ENCODE results near the gene HIPK2. TPM values are rescaled to one million over a fixed set of nuclear protein-coding genes. Genes with fewer than 3 reads are reported as not detected.

Gene HIPK2
- total RNA-seq, 2 experiments from 2014 or later: 6.2 to 7.9 TPM

DNA sequence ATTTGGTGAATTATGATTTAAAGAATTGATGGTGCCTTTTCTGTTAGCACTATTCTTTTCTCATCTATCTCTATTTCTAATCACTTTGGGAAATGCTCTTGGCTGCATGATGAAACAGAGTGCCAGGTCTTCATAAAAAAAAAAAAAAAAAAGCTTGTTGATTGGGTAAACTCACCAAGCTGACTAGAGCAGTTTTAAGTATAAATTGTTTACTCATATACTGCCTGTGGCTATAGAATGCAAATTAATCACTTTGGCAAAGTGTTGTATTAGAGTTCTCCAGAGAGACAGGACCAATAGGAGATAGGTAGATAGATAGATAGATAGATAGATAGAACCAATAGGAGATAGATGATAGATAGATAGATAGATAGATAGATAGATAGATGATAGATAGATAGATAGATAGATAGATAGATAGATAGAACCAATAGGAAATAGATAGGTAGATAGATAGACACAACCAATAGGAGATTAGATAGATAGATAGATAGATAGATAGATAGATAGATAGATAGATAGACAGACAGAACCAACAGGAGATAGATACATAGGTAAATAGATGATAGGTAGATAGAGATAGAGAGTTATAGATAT lies 31.1 kb upstream of the HIPK2 start:
- H2AFZ ChIP-seq (ENCODE audit: low read length): no peak overlapping the region
- H3K9me2 ChIP-seq (ENCODE audit: insufficient read depth, low read length): no peaks in the 10 kb centered on the region
- no peak overlapping the region for H3K27ac ChIP-seq (ENCODE audit: low read depth, low read length, poor library complexity, severe bottlenecking)
- no peaks in the 10 kb centered on the region for H3K36me3 ChIP-seq (ENCODE audit: insufficient read depth, low read length)
- 0 out of 2 replicates have a peak, but pooled peaks cover under 1% of the 10 kb centered on the region for H3K9me3 ChIP-seq (ENCODE audit: low read length)
- no peaks in the 10 kb centered on the region for H3K4me1 ChIP-seq (ENCODE audit: insufficient read depth, low read length, poor library complexity, severe bottlenecking)
- H4K20me1 ChIP-seq (ENCODE audit: insufficient read depth, low read length): no peaks in the 10 kb centered on the region
- no peak for DNase-seq (ENCODE audit: low spot score)
- BruUV-seq (replicated peaks): no TSS peak
- no peak for TF ChIP-seq EZH2phosphoT487 (IDR thresholded peaks at IDR 0.05; ENCODE audit: borderline replicate concordance, low read depth, low read length)
- TF ChIP-seq, protein P1, sequence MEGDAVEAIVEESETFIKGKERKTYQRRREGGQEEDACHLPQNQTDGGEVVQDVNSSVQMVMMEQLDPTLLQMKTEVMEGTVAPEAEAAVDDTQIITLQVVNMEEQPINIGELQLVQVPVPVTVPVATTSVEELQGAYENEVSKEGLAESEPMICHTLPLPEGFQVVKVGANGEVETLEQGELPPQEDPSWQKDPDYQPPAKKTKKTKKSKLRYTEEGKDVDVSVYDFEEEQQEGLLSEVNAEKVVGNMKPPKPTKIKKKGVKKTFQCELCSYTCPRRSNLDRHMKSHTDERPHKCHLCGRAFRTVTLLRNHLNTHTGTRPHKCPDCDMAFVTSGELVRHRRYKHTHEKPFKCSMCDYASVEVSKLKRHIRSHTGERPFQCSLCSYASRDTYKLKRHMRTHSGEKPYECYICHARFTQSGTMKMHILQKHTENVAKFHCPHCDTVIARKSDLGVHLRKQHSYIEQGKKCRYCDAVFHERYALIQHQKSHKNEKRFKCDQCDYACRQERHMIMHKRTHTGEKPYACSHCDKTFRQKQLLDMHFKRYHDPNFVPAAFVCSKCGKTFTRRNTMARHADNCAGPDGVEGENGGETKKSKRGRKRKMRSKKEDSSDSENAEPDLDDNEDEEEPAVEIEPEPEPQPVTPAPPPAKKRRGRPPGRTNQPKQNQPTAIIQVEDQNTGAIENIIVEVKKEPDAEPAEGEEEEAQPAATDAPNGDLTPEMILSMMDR (conservative IDR thresholded peaks at IDR 0.05; ENCODE audit: low read length): no peak
- CTCF ChIA-PET (ENCODE audit: unreplicated experiment): interaction anchor here (0.5 kb wide), 1 partner anchor 362 kb away, joined by 6 read pairs; no protein-coding TSS in a partner anchor
- H3K4me2 ChIP-seq (ENCODE audit: low read length): no peak overlapping the region
- no peaks in the 10 kb centered on the region for H3K79me2 ChIP-seq (ENCODE audit: insufficient read depth, low read depth, low read length)
- intact Hi-C loops (cut with micrococcal nuclease; ENCODE audit: unreplicated experiment): no loop called here
- no peak overlapping the region for H3K4me3 ChIP-seq (ENCODE audit: low read depth, low read length, poor library complexity, severe bottlenecking)
- POLR2A ChIA-PET: no interaction called here

DNA sequence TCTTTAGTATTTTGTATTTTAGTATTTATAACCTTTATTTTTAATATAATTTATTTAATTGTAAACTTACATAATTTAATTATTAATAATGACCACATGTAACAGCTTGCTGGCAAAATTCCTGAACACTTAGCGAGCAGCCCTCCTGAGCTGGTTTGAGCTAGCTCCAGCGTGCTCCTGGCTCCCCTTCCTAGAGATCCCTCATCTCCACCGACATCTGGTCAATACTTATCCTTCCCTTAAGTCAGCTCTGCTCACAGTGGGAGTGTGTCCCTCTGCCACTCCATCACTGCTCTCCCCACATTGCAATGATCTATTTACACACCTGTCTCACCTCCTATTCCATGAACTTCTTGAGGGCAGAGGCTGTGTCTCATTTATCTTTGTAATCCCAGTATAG lies 30.6 kb upstream of the HIPK2 start:
- no peaks in the 10 kb centered on the region for H3K9me2 ChIP-seq (ENCODE audit: insufficient read depth, low read length)
- H3K36me3 ChIP-seq (ENCODE audit: insufficient read depth, low read length): no peaks in the 10 kb centered on the region
- no peaks in the 10 kb centered on the region for H3K79me2 ChIP-seq (ENCODE audit: insufficient read depth, low read depth, low read length)
- H3K4me2 ChIP-seq (ENCODE audit: low read length): no peak overlapping the region
- TF ChIP-seq EZH2phosphoT487 (IDR thresholded peaks at IDR 0.05; ENCODE audit: borderline replicate concordance, low read depth, low read length): no peak
- TF ChIP-seq, protein P1 (conservative IDR thresholded peaks at IDR 0.05; ENCODE audit: low read length): no peak
- H2AFZ ChIP-seq (ENCODE audit: low read length): no peak overlapping the region
- CTCF ChIA-PET (ENCODE audit: unreplicated experiment): no interaction called here
- 0 out of 2 replicates have a peak, but pooled peaks cover 6% of the 10 kb centered on the region for H3K9me3 ChIP-seq (ENCODE audit: low read length)
- intact Hi-C loops (cut with micrococcal nuclease; ENCODE audit: unreplicated experiment): no loop called here
- BruUV-seq (replicated peaks): no TSS peak
- no peak overlapping the region for H3K4me3 ChIP-seq (ENCODE audit: low read depth, low read length, poor library complexity, severe bottlenecking)
- no peaks in the 10 kb centered on the region for H3K4me1 ChIP-seq (ENCODE audit: insufficient read depth, low read length, poor library complexity, severe bottlenecking)
- POLR2A ChIA-PET: no interaction called here
- H4K20me1 ChIP-seq (ENCODE audit: insufficient read depth, low read length): no peaks in the 10 kb centered on the region
- no peak overlapping the region for H3K27ac ChIP-seq (ENCODE audit: low read depth, low read length, poor library complexity, severe bottlenecking)
- no peak for DNase-seq (ENCODE audit: low spot score)

DNA sequence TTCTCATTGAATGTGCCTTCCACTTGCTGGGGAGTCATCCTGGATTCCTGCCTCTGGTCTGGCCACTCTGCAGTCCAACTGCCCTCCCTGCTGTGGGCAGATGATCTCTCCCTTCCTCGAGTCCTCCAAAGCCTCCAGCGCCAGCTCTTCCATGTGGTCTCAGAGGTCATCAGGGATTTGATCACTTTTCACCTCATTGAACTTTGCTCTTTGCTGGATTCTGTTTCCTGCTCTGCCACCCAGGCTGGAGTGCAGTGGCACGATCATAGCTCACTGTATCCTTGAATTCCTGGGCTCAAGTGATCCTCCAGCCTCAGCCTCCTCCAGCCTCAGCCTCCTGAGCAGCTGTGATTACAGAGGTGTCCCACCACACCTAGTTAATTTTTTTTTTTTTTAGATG lies 29.2 kb upstream of the HIPK2 start:
- no peaks in the 10 kb centered on the region for H4K20me1 ChIP-seq (ENCODE audit: insufficient read depth, low read length)
- TF ChIP-seq, protein P1 (conservative IDR thresholded peaks at IDR 0.05; ENCODE audit: low read length): no peak
- TF ChIP-seq EZH2phosphoT487 (IDR thresholded peaks at IDR 0.05; ENCODE audit: borderline replicate concordance, low read depth, low read length): no peak
- no peak overlapping the region for H2AFZ ChIP-seq (ENCODE audit: low read length)
- no peak overlapping the region for H3K4me3 ChIP-seq (ENCODE audit: low read depth, low read length, poor library complexity, severe bottlenecking)
- DNase-seq (ENCODE audit: low spot score): no peak
- H3K4me2 ChIP-seq (ENCODE audit: low read length): no peak overlapping the region
- CTCF ChIA-PET (ENCODE audit: unreplicated experiment): no interaction called here
- no peaks in the 10 kb centered on the region for H3K4me1 ChIP-seq (ENCODE audit: insufficient read depth, low read length, poor library complexity, severe bottlenecking)
- H3K79me2 ChIP-seq (ENCODE audit: insufficient read depth, low read depth, low read length): no peaks in the 10 kb centered on the region
- POLR2A ChIA-PET: no interaction called here
- 0 out of 2 replicates have a peak, but pooled peaks cover 6% of the 10 kb centered on the region for H3K9me3 ChIP-seq (ENCODE audit: low read length)
- H3K36me3 ChIP-seq (ENCODE audit: insufficient read depth, low read length): no peaks in the 10 kb centered on the region
- BruUV-seq (replicated peaks): no TSS peak
- no peak overlapping the region for H3K27ac ChIP-seq (ENCODE audit: low read depth, low read length, poor library complexity, severe bottlenecking)
- intact Hi-C loops (cut with micrococcal nuclease; ENCODE audit: unreplicated experiment): no loop called here
- no peaks in the 10 kb centered on the region for H3K9me2 ChIP-seq (ENCODE audit: insufficient read depth, low read length)
